Smooth muscle cell (in vitro differentiated cells): ENCODE measurements around the gene UNC119B. TPM values are rescaled to one million over a fixed set of nuclear protein-coding genes. Genes with fewer than 3 reads are reported as not detected.

Source experiments
- DNase-seq: peaks from one replicate; lab custom pipeline; 2025; ENCODE audit not compliant: unreplicated experiment; lab: John Stamatoyannopoulos, UW
- H2AFZ ChIP-seq: fragments of 200-600 bp; sonication (generic); 2 replicates; pipeline ENCODE4 v1.6.0; 2016; ENCODE audit warnings: antibody characterized with exemption, low read depth, mild to moderate bottlenecking
- H3F3A ChIP-seq: fragments of 200-600 bp; sonication (generic); 2 replicates; pipeline ENCODE4 v1.6.0; 2017; ENCODE audit warnings: antibody characterized with exemption, low read depth
- H3K27ac ChIP-seq: fragments of 200-600 bp; sonication (generic); 2 replicates; pipeline ENCODE4 v1.5.1; 2016; ENCODE audit warnings: low read depth, mild to moderate bottlenecking
- H3K27me3 ChIP-seq: fragments of 200-600 bp; sonication (generic); 2 replicates; pipeline ENCODE4 v1.6.1; 2016; ENCODE audit warnings: low read depth, mild to moderate bottlenecking
- H3K36me3 ChIP-seq: fragments of 200-600 bp; sonication (generic); 2 replicates; pipeline ENCODE4 v1.5.1; 2016; ENCODE audit warnings: low read depth
- H3K4me1 ChIP-seq: fragments of 200-600 bp; sonication (generic); 2 replicates; pipeline ENCODE4 v1.5.1; 2016; ENCODE audit warnings: low read depth
- H3K4me2 ChIP-seq: fragments of 200-600 bp; sonication (generic); 2 replicates; pipeline ENCODE4 v1.6.0; 2016; ENCODE audit warnings: mild to moderate bottlenecking
- H3K4me3 ChIP-seq: fragments of 200-600 bp; sonication (generic); 2 replicates; pipeline ENCODE4 v1.5.1; 2016; ENCODE audit warnings: mild to moderate bottlenecking
- H3K79me2 ChIP-seq: fragments of 200-600 bp; sonication (generic); 2 replicates; pipeline ENCODE4 v1.6.0; 2016; ENCODE audit warnings: low read depth, mild to moderate bottlenecking
- H3K9ac ChIP-seq: fragments of 200-600 bp; sonication (generic); 2 replicates; pipeline ENCODE4 v1.6.0; 2016; ENCODE audit warnings: low read depth
- H3K9me3 ChIP-seq: fragments of 200-600 bp; sonication (generic); replicated peaks from 2 replicates; pipeline ENCODE4 v1.5.1; 2016; ENCODE audit warnings: low read depth
- H4K20me1 ChIP-seq: fragments of 200-600 bp; sonication (generic); 2 replicates; pipeline ENCODE4 v1.6.0; 2016; ENCODE audit warnings: low read depth
- CTCF ChIP-seq: fragments of 200-600 bp; sonication (generic); IDR thresholded peaks from 2 replicates; pipeline ENCODE4 v1.5.1; 2017; ENCODE audit warnings: borderline replicate concordance, mild to moderate bottlenecking, antibody characterized with exemption; ENCODE audit not compliant: insufficient read depth, poor library complexity, severe bottlenecking
- WGBS: methylation state at CpG from one replicate; pipeline ENCODE4 v1.1.7; 2016; ENCODE audit warnings: low lambda C conversion rate; 5-methylcytosine and 5-hydroxymethylcytosine counted together
- polyA plus RNA-seq: library from polyadenylated mRNA; unstranded; fragments of >200 nt; fragmentation: Nextera tagmentation; extraction: Ambion mirVana; gene quantifications from 2 replicates; pipeline ENCODE4 v1.2.1, GENCODE V29; 2016
- total RNA-seq: library from RNA; depleted of rRNA; stranded (reverse); fragments of >200 nt; gene quantifications from 2 replicates; pipeline ENCODE4 v1.2.3, GENCODE V29; 2014

UNC119B gene
- total and polyA plus RNA-seq, 2 experiments from 2014 or later = 9.8 to 18.9 TPM

- no peak for DNase-seq
- Histone ChIP-seq H3K4me1 (no peaks in the 10 kb centered on the region), H3K79me2 (no peaks in the 10 kb centered on the region), H3K9me3 (no peaks in the 10 kb centered on the region), H3K4me3 (no peak overlapping the region), H3K27me3 (no peaks in the 10 kb centered on the region), H3K4me2 (no peak overlapping the region), H4K20me1 (no peaks in the 10 kb centered on the region), H2AFZ (no peak overlapping the region), H3K27ac (no peak overlapping the region), H3K36me3 (no peaks in the 10 kb centered on the region), H3K9ac (no peak overlapping the region), H3F3A (no peaks in the 10 kb centered on the region)
- TF ChIP-seq CTCF = no peak
- 69% methylated on average over 5 of the region's 5 CpGs for WGBS
These were observed 30.0 kb upstream of the UNC119B start for GRCh38 chr12:120680165-120680738.

- Histone ChIP-seq H3K4me2 (no peak overlapping the region), H3F3A (no peaks in the 10 kb centered on the region), H3K27me3 (no peaks in the 10 kb centered on the region), H3K27ac (peak overlapping the region; percentile 24), H4K20me1 (peaks cover 19% of the 10 kb centered on the region), H3K36me3 (no peaks in the 10 kb centered on the region), H3K9ac (no peak overlapping the region), H3K4me3 (no peak overlapping the region), H2AFZ (no peak overlapping the region), H3K4me1 (peaks cover 16% of the 10 kb centered on the region), H3K9me3 (no peaks in the 10 kb centered on the region), H3K79me2 (peaks cover 22% of the 10 kb centered on the region)
- 83% methylated on average over 8 of the region's 8 CpGs for WGBS
- no peak for DNase-seq
- TF ChIP-seq CTCF = no peak
These were observed 25.7 kb upstream of the UNC119B start for GRCh38 chr12:120684523-120684932.

DNA sequence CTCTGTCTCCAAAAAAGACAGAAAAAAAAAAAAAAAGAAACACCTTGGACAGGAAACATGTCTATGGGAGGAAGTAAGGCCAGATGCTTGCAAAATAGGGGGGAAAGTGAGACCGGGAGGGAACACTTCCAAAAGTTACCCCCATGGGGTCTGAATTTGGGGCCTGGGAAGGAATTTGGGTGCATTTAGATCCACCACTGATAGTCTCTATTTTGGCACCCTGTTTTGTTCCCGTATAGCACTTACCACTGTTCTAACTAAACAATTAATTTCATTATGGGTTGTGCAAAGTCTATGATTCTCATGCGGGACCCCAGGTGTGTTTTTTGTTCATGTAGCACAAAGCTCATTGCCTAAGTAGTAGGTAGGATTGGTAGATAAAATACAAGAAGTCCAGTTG is 24.7 kb upstream of the UNC119B start:
- Histone ChIP-seq H3K27ac (no peak overlapping the region), H3K79me2 (peaks cover 32% of the 10 kb centered on the region), H3K4me2 (peak overlapping the region; percentile 88), H3K9ac (no peak overlapping the region), H3K4me1 (peaks cover 19% of the 10 kb centered on the region), H3F3A (no peaks in the 10 kb centered on the region), H4K20me1 (peaks cover 28% of the 10 kb centered on the region), H3K4me3 (peak overlapping the region; percentile 73), H3K9me3 (no peaks in the 10 kb centered on the region), H3K36me3 (no peaks in the 10 kb centered on the region), H2AFZ (peak overlapping the region; percentile 81), H3K27me3 (no peaks in the 10 kb centered on the region)
- TF ChIP-seq CTCF = no peak
- DNase-seq = no peak
- 88% methylated on average over 3 of the region's 3 CpGs for WGBS

DNA sequence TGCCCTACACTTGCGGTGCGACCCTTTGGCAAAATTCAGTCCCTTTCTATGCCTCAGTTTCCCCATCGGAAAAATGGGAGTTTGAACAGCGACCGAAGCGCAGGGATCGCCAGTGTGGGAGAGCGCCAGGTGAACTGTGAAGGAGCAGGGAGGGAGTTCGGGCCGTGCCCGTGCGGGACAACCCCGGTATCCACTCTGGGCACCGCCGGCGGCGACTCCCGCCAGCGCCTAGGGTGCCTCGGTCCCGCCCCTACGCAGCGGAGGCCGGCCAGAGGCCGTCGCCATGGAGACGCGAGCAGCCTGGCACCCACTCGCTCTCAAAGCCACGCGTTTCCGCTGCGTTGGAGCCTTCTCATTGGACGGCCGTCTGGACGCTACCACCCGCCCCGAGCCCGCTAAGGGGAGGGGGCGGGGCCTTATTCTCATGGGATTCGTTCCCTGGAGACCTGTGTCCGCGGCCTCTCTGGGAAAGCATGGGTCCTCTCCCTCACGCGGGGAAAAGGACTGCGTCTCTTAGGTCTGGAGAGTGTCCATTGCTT is 24.0 kb upstream of the UNC119B start:
- H3K27me3 ChIP-seq = no peaks in the 10 kb centered on the region
- H3K4me1 ChIP-seq = peaks cover 19% of the 10 kb centered on the region
- 1% methylated on average over 45 of the region's 46 CpGs for WGBS
- H3K79me2 ChIP-seq = peaks cover 39% of the 10 kb centered on the region
- DNase-seq = peak; percentile 96
- no peaks in the 10 kb centered on the region for H3F3A ChIP-seq
- no peaks in the 10 kb centered on the region for H3K9me3 ChIP-seq
- peak overlapping the region; percentile 85 for H3K27ac ChIP-seq
- peak overlapping the region; percentile 79 for H3K9ac ChIP-seq
- no peaks in the 10 kb centered on the region for H3K36me3 ChIP-seq
- H3K4me2 ChIP-seq = peak overlapping the region; percentile 88
- H4K20me1 ChIP-seq = peaks cover 35% of the 10 kb centered on the region
- no peak for TF ChIP-seq CTCF
- peak overlapping the region; percentile 73 for H3K4me3 ChIP-seq
- H2AFZ ChIP-seq = peak overlapping the region; percentile 81
